Activated T-cell treated with anti-CD3 and anti-CD28 coated beads for 48 hours (primary cell): Measurements from ENCODE around the gene CDKN1A.
A peak's percentile ranks its signal among the peaks of the same experiment; 100 is the strongest.
"Not testable (repeated sequence)": the region's sequence is repeated elsewhere in the genome, so short reads cannot be mapped to it uniquely, and the experiment has no call there.

Source experiments
- DNase-seq: peaks from one replicate; pipeline ENCODE4 v3.0.0-alpha.2; 2020; ENCODE audit warnings: low read depth

The CDKN1A gene

DNA sequence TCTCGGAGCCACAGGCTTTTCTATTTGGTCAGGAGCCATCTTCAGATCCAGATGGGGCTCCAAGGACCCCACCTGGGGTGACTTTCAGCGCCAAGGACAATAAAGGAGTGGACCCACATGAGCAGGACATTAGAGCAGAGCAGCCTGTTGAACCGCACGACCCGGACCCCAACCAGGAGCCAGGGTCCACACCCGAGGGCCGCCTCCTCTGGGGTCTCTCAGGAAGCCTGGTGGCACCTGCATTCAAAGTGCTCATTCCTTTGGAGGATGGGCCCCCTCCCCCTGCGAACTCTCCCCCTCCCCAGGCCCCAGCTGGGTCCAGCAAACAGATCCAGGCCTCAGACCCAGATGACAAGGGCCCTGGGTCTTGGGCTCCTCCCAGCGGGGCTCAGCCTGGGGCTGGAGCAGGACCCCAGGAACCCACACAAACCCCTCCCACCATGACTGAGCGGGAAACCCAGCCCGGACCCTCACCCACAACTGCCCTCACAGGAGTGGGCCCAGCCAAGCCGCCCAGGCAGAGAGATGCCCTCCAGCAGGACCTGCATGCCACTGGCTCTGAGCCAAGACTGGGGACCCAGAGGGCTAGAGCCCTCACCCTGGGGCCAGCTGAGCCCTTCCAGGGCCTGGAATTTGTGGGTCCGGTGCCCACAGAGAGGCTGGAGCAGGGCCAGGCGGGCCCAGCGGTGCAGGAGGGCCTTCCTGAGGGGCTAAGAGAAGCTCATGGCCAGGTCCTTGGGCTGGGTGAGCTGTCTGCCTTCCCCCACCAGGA lies 43.0 kb downstream of the CDKN1A start:
- DNase-seq = no peak

- DNase-seq = no peak
Measured at GRCh38 chr6:36722365-36722764, 43.9 kb downstream of the CDKN1A start.

DNA sequence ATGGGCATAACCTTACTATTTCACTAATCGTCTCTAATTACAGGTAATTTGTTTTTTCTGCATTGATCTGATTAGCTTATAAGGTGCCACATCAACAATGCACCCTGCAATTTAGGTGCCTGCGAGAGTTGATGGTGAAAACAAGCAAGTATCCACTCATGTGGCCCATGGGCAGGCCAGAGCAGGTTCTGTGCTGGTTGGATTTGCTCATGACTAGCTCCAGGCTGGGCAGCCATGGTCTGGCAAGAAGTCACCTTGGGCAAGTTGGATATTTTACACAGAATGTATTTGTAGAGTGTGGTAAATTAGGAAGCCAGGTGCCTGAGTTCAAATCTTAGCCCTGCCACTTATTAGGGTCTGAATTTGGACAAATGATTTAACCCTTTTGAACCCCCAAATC lies 44.4 kb downstream of the CDKN1A start:
- no peak for DNase-seq

GRCh38 chr6:36723992-36724391 lies 45.5 kb downstream of the CDKN1A start:
- not testable (repeated sequence) for DNase-seq

DNA sequence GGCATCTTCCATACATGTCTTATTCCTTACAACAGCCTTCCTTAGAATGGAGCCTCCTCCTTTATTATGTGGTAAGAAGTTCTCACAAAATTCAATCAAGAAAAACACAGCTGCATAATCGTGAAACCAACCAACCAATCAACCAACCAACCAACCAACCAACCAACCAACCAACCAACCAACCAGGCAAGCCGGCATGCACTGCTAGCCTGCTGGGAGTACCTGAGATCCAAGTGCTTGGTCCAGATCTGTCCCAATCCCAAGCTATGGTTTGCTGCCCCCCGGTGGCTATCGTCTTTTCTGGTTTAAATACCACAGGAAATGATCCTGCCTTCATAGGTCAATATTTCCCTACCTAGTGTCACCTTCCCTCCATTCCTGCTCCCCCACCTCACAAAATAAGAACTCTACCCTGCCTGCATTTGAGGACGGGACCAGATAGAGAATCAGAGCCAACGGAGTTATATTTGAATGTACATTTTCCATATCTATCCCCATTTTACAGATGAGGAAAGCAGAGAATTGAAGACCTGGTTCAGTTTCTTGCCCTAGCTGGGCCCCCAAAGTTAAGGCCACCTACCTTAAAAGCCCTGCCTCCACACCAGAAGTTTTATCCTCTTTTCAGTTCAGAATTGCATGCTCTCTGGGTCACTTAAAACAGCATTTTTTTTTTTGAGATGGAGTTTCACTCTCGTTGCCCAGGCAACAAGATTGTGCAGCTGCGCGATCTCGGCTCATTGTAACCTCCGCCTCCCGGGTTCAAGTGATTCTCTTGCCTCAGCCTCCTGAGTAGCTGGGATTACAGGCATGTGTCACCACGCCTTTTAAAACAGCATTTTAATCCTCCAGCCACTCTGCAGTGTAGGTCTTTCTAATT lies 46.2 kb downstream of the CDKN1A start:
- peak; percentile 47 for DNase-seq

DNA sequence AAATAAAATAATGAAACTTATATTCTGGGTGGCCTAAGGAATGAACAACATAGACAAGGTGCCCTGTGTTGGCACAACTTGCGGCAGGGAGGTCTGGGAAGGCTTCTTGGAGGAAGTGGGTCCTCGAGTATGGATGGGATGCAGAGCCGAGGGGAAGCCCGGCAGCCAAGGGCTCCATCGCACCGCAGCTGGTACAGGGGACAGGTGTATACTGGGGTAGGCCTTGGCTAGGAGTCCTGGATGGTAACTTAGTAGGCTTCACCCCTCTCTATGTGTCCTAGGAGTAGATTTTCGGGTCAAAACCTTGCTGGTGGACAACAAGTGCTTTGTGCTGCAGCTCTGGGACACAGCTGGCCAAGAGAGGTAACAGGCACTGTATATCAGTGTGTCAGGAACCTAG lies 47.1 kb downstream of the CDKN1A start:
- DNase-seq = no peak

- no peak for DNase-seq
Measured at GRCh38 chr6:36727505-36728021, 49.0 kb downstream of the CDKN1A start.

GRCh38 chr6:36728289-36729160 lies 50.0 kb downstream of the CDKN1A start:
- no peak for DNase-seq

GRCh38 chr6:36729161-36729524 lies 50.6 kb downstream of the CDKN1A start:
- no peak for DNase-seq

GRCh38 chr6:36730424-36731380 lies 52.2 kb downstream of the CDKN1A start:
- no peak for DNase-seq

- no peak for DNase-seq
Measured at GRCh38 chr6:36731622-36732310, 53.3 kb downstream of the CDKN1A start.

GRCh38 chr6:36733300-36733699 lies 54.8 kb downstream of the CDKN1A start:
- no peak for DNase-seq

DNA sequence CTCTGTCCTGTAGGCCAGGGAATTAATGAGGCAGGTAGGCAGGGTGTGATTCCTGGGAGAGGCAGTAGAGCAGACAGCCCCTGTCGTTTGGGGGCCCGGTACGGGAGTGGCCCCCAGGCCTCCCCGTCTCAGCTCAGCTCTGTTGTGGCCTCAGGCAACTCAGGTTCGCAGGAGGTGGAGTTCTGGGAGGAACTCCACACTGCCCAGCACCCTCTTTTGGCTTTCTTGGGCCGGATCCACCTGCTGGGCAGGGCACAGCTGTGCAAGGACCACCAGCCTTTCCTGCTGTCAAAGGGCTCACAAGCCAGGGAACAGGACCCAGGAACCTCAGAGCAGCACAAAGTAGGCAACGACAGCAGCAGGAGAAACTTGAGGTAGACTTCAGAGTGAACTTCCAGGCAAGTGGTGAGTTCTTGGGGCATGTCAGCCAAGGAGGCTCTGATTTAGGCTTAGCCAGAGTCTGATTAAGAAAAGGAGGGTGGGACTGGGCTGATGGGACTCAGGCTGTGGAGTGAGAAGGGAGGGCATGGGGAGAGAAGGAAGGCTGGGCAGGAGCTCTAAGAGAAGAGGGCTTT lies 56.1 kb downstream of the CDKN1A start:
- no peak for DNase-seq

- no peak for DNase-seq
Measured at GRCh38 chr6:36735110-36736071, 56.9 kb downstream of the CDKN1A start.
